ENCODE data around the gene BEST1. TPM values are rescaled to one million over a fixed set of nuclear protein-coding genes. Genes with fewer than 3 reads are reported as not detected.

Gene BEST1
- total RNA-seq, 4 donors from 2014 or later = 0.40 to 3.7 (median 2.6) TPM

- in situ Hi-C loops (cut with MboI; ENCODE audit: low pct_ligation_motif_present in 1 of 4, low pct_unique_long_range_greater_than_20kb in 1 of 4, low sequenced_read_pairs in 3 of 4) = no loop called here
- Histone ChIP-seq H3K9me3 (no peaks in the 10 kb centered on the region), H3K4me3 (no peak overlapping the region), H3K4me1 (peaks cover 0 to 22% (median 1%) of the 10 kb centered on the region in 4 donors), H3K27ac (no peak overlapping the region), H3K36me3 (no peaks in the 10 kb centered on the region), H3K27me3 (no peaks in the 10 kb centered on the region)
- 90% methylated on average over 19 of the region's 19 CpGs; no CpG with 5 or more reads in 1 of the 2 donors for WGBS, 2 donors (ENCODE audit: low coverage in 1 of 2)
- no peak for DNase-seq
- no peak for TF ChIP-seq CTCF (IDR thresholded peaks at IDR 0.05)
- intact Hi-C loops (cut with DNase I; ENCODE audit: low total_unique reads) = no loop called here
Observed at GRCh38 chr11:61907282-61907681, 42.9 kb upstream of the BEST1 start.

- WGBS, 2 donors (ENCODE audit: low coverage in 1 of 2) = 88% methylated on average over 16 of the region's 21 CpGs; no CpG with 5 or more reads in 1 of the 2 donors
- no peak for DNase-seq
- Histone ChIP-seq H3K9me3 (no peaks in the 10 kb centered on the region), H3K36me3 (no peaks in the 10 kb centered on the region), H3K27me3 (no peaks in the 10 kb centered on the region), H3K4me1 (peaks cover 0 to 23% (median 1%) of the 10 kb centered on the region in 4 donors), H3K4me3 (no peak overlapping the region), H3K27ac (peak overlapping the region in 2 of 4 donors; percentile 18 to 25)
- intact Hi-C loops (cut with DNase I; ENCODE audit: low total_unique reads) = no loop called here
- TF ChIP-seq POLR2AphosphoS5 (IDR thresholded peaks at IDR 0.05) (no peak), POLR2A (IDR thresholded peaks at IDR 0.05) (no peak), CTCF (IDR thresholded peaks at IDR 0.05) (no peak), EP300 (IDR thresholded peaks at IDR 0.05; ENCODE audit: low read depth) (no peak)
- in situ Hi-C loops (cut with MboI; ENCODE audit: low pct_ligation_motif_present in 1 of 4, low pct_unique_long_range_greater_than_20kb in 1 of 4, low sequenced_read_pairs in 3 of 4) = no loop called here
Observed at GRCh38 chr11:61907871-61908729, 42.1 kb upstream of the BEST1 start.

- H3K27ac ChIP-seq = peak overlapping the region in 2 of 4 donors; percentile 18 to 25
- no peak overlapping the region for H3K4me3 ChIP-seq
- H3K27me3 ChIP-seq = no peaks in the 10 kb centered on the region
- in situ Hi-C loops (cut with MboI; ENCODE audit: low pct_ligation_motif_present in 1 of 4, low pct_unique_long_range_greater_than_20kb in 1 of 4, low sequenced_read_pairs in 3 of 4) = no loop called here
- no peaks in the 10 kb centered on the region for H3K36me3 ChIP-seq
- peaks cover 0 to 23% (median 1%) of the 10 kb centered on the region in 4 donors for H3K4me1 ChIP-seq
- no peaks in the 10 kb centered on the region for H3K9me3 ChIP-seq
- TF ChIP-seq POLR2AphosphoS5 (IDR thresholded peaks at IDR 0.05) = no peak
- TF ChIP-seq POLR2A (IDR thresholded peaks at IDR 0.05) = no peak
- no peak for TF ChIP-seq CTCF (IDR thresholded peaks at IDR 0.05)
- no peak for TF ChIP-seq EP300 (IDR thresholded peaks at IDR 0.05; ENCODE audit: low read depth)
- intact Hi-C loops (cut with DNase I; ENCODE audit: low total_unique reads) = no loop called here
- WGBS, 2 donors (ENCODE audit: low coverage in 1 of 2) = 60 to 67% methylated on average over 1 to 9 of the region's 10 CpGs
- DNase-seq = peak; percentile 39
Observed at GRCh38 chr11:61908730-61909316, 41.3 kb upstream of the BEST1 start.

GRCh38 chr11:61910187-61911127, 39.7 kb upstream of the BEST1 start:
- intact Hi-C loops (cut with DNase I; ENCODE audit: low total_unique reads) = no loop called here
- H3K36me3 ChIP-seq = no peaks in the 10 kb centered on the region
- in situ Hi-C loops (cut with MboI; ENCODE audit: low pct_ligation_motif_present in 1 of 4, low pct_unique_long_range_greater_than_20kb in 1 of 4, low sequenced_read_pairs in 3 of 4) = no loop called here
- H3K4me1 ChIP-seq = peaks cover 0 to 23% (median 1%) of the 10 kb centered on the region in 4 donors
- H3K27ac ChIP-seq = peak overlapping the region in 1 of 4 donors; percentile 43
- no peaks in the 10 kb centered on the region for H3K9me3 ChIP-seq
- no peak overlapping the region for H3K4me3 ChIP-seq
- no peak for TF ChIP-seq EP300 (IDR thresholded peaks at IDR 0.05; ENCODE audit: low read depth)
- no peak for TF ChIP-seq POLR2A (IDR thresholded peaks at IDR 0.05)
- no peak for TF ChIP-seq CTCF (IDR thresholded peaks at IDR 0.05)
- TF ChIP-seq POLR2AphosphoS5 (IDR thresholded peaks at IDR 0.05) = no peak
- no peaks in the 10 kb centered on the region for H3K27me3 ChIP-seq
- WGBS, 2 donors (ENCODE audit: low coverage in 1 of 2) = 73 to 79% methylated on average over 3 to 13 of the region's 13 CpGs
- no peak for DNase-seq
